A673 (cell line): Measurements from ENCODE around the gene DPYD.

Experiments
- CTCF ChIP-seq: fragments of 300-800, 200-600 bp; sonication (generic); conservative IDR thresholded peaks from 2 replicates; pipeline ENCODE4 v1.5.1; 2017; ENCODE audit warnings: low read depth, mild to moderate bottlenecking, antibody characterized with exemption, low read length, moderate library complexity, mixed read lengths
- EZH2 ChIP-seq: fragments of 200-600 bp; sonication (generic); IDR thresholded peaks from 2 replicates; pipeline ENCODE4 v1.6.1; 2017; ENCODE audit warnings: borderline replicate concordance, low read depth, mild to moderate bottlenecking, mixed read lengths, antibody characterized with exemption, low read length; ENCODE audit not compliant: poor library complexity, severe bottlenecking

GRCh38 chr1:97061604-97062003 is 859.2 kb downstream of the DPYD start:
- TF ChIP-seq CTCF, result no peak
- no peak for TF ChIP-seq EZH2
